ES-I3 (cell line): ENCODE results near the gene NAGS.
A peak's percentile ranks its signal among the peaks of the same experiment; 100 is the strongest.
"Not testable (repeated sequence)": the region's sequence is repeated elsewhere in the genome, so short reads cannot be mapped to it uniquely, and the experiment has no call there.

Source experiments
- H3K36me3 ChIP-seq: 2 replicates; pipeline ENCODE4 v1.6.1; 2013; ENCODE audit warnings: mild to moderate bottlenecking, low read length, control low read depth, moderate library complexity; ENCODE audit not compliant: insufficient read depth
- H3K4me1 ChIP-seq: 2 replicates; pipeline ENCODE4 v1.6.1; 2013; ENCODE audit warnings: mild to moderate bottlenecking, control low read depth, low read length; ENCODE audit not compliant: insufficient read depth
- H3K9ac ChIP-seq: 2 replicates; pipeline ENCODE4 v1.6.1; 2013; ENCODE audit warnings: low read depth, mild to moderate bottlenecking, low read length, moderate library complexity
- H3K9me3 ChIP-seq: 2 replicates; pipeline ENCODE4 v1.6.1; 2013; ENCODE audit warnings: mild to moderate bottlenecking, low read length, moderate library complexity; ENCODE audit not compliant: control insufficient read depth, insufficient read depth

Gene NAGS

GRCh38 chr17:44007346-44008204 is 3.2 kb downstream of the NAGS start:
- Histone ChIP-seq H3K4me1 (peaks cover 9% of the 10 kb centered on the region), H3K9me3 (no peaks in the 10 kb centered on the region), H3K9ac (peak overlapping the region; percentile 95), H3K36me3 (0 out of 2 replicates have a peak, but pooled peaks cover 7% of the 10 kb centered on the region)

DNA sequence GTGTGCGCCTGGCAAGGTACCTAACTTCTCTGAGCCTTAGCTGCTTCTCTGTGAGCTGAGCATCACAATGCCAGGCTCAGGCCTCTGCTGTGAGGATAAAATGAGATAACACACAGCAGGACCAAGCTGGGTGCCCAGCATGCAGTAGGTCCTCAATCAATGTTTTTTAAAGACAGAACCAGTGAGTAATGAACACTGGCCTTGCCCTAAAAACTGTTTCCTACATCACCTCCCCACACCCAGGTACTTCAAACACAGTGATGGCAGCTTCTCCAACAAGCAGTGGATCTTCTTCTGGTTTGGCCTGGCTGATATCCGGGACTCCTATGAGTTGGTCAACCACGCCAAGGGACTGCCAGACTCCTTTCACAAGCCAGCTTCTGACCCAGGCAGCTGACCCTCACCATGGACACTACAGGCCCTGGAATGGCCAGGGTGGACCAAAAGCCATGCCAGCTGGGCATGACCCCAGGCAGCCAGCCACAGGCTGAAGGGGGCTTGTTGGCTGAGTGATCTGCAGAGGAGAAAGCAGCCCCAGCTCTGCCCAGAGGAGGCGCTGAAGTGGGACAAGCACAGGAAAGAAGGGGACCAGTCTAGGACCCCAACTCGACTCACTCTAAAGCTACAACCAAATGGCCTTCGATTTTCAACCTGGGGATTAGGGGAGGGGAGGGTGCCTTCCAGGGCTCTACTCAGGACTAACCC is 3.9 kb downstream of the NAGS start:
- peak overlapping the region; percentile 95; the same call in 1 of the 2 replicates for H3K9ac ChIP-seq
- H3K36me3 ChIP-seq, result 0 out of 2 replicates have a peak, but pooled peaks cover 7% of the 10 kb centered on the region
- H3K9me3 ChIP-seq, result no peaks in the 10 kb centered on the region
- H3K4me1 ChIP-seq, result peaks cover 9% of the 10 kb centered on the region

DNA sequence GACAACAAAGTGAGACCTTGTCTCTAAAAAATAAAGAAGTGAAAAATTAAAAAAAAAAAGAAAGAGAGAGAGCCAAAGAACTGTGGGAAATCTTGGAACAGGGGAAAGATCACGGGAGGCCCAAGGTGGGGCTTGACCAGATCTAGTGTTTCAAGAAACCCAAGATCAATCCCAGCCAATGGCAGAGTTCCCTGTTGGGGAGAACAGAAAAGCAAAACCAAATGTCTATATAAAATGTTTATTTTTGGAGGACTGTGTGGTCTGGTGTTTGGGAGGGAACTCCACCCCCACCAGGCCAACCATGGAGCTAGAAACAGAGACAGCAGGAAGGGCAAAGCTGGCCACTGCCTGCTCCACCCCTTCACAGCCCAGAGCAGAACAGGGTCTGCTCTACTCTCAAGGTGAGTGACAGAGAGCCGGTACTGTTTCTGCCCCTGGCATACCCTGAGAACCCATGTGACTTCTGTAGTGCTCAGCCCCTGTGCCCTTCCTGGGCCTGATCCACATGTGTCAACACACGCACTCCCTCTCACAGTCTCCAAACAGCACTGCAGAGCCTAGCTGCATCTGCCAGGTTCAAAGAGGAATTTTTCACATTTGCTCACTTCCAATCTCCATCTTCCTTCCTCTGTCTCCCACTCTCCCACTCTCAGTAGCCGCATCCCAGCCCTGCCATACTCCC is 6.7 kb downstream of the NAGS start:
- Histone ChIP-seq H3K36me3 (0 out of 2 replicates have a peak, but pooled peaks cover 7% of the 10 kb centered on the region), H3K4me1 (peaks cover 12% of the 10 kb centered on the region), H3K9ac (no peak overlapping the region), H3K9me3 (no peaks in the 10 kb centered on the region)

GRCh38 chr17:44011876-44012275 is 7.5 kb downstream of the NAGS start:
- H3K9ac ChIP-seq, result no peak overlapping the region
- 0 out of 2 replicates have a peak, but pooled peaks cover 7% of the 10 kb centered on the region for H3K36me3 ChIP-seq
- no peaks in the 10 kb centered on the region for H3K9me3 ChIP-seq
- peaks cover 12% of the 10 kb centered on the region for H3K4me1 ChIP-seq

- H3K9me3 ChIP-seq, result no peaks in the 10 kb centered on the region
- no peak overlapping the region for H3K9ac ChIP-seq
- peaks cover 12% of the 10 kb centered on the region for H3K4me1 ChIP-seq
- 0 out of 2 replicates have a peak, but pooled peaks cover 7% of the 10 kb centered on the region for H3K36me3 ChIP-seq
Measured at GRCh38 chr17:44012391-44012790, 8.0 kb downstream of the NAGS start.

- 0 out of 2 replicates have a peak, but pooled peaks cover 7% of the 10 kb centered on the region for H3K36me3 ChIP-seq
- peaks cover 12% of the 10 kb centered on the region for H3K4me1 ChIP-seq
- H3K9ac ChIP-seq, result no peak overlapping the region
- no peaks in the 10 kb centered on the region for H3K9me3 ChIP-seq
Measured at GRCh38 chr17:44012874-44013273, 8.5 kb downstream of the NAGS start.

GRCh38 chr17:44014133-44014436 is 9.7 kb downstream of the NAGS start:
- Histone ChIP-seq H3K4me1 (0 out of 2 replicates have a peak, but pooled peaks cover 3% of the 10 kb centered on the region), H3K36me3 (0 out of 2 replicates have a peak, but pooled peaks cover 7% of the 10 kb centered on the region), H3K9me3 (no peaks in the 10 kb centered on the region), H3K9ac (peak overlapping the region; percentile 90)

DNA sequence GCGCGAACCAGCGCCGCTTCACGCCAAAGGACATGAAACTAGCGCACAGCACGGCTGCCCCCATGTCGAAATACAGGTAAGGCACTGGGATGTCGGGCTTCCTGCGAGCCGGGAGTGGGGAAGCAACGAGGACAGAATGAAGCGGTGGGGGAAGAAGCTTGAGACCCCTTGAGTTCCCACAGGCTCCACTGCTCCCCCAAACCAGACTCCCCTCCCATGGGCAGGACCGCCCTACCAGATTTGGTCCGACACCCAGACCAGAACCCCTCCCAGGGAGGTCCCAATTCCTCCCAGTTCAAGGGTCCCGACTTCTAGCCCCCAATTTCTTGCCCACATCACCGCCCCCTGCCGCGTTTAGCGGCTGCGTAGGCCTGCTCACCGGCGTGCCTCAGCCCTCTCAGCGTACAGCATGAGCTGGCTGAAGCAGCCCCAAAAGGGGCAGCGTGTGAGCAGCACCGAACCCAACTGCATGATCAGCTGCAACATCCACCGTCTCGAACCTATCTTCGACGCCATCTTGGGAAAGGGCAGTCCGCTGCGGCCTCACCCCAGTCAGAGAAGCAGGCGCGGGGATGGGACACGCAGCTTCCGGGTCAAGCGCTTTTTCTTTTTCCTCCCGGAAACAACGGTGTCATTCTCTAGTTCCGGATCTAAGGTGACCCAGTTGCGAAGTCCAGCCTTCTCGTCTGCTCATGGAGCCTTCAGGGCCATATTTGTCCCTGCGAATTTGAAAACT is 10.2 kb downstream of the NAGS start, which contains the start of gene TMEM101:
Gene TMEM101 (minus strand): TSS at position 527 of the 736 bp plus-strand sequence. CDS start 11 bp downstream, at position 516.
- H3K36me3 ChIP-seq, result 0 out of 2 replicates have a peak, but pooled peaks cover 7% of the 10 kb centered on the region
- H3K9ac ChIP-seq, result peak within 1 kb of the TSS; percentile 90
- no peaks in the 10 kb centered on the region for H3K9me3 ChIP-seq
- 0 out of 2 replicates have a peak, but pooled peaks cover 3% of the 10 kb centered on the region for H3K4me1 ChIP-seq

GRCh38 chr17:44021227-44021626 is 16.8 kb downstream of the NAGS start:
- not testable (repeated sequence) for H3K4me1 ChIP-seq, H3K36me3 ChIP-seq, H3K9me3 ChIP-seq, H3K9ac ChIP-seq

- peaks cover 4% of the 10 kb centered on the region; the same call in 1 of the 2 replicates for H3K36me3 ChIP-seq
- H3K4me1 ChIP-seq, result no peaks in the 10 kb centered on the region
- H3K9me3 ChIP-seq, result no peaks in the 10 kb centered on the region
- H3K9ac ChIP-seq, result no peak overlapping the region
Measured at GRCh38 chr17:44022246-44022645, 17.8 kb downstream of the NAGS start.

- H3K9me3 ChIP-seq, result no peaks in the 10 kb centered on the region
- H3K9ac ChIP-seq, result no peak overlapping the region
- H3K36me3 ChIP-seq, result peaks cover 4% of the 10 kb centered on the region; the same call in 1 of the 2 replicates
- no peaks in the 10 kb centered on the region for H3K4me1 ChIP-seq
Measured at GRCh38 chr17:44023545-44024270, 19.3 kb downstream of the NAGS start.

- no peak overlapping the region for H3K9ac ChIP-seq
- H3K9me3 ChIP-seq, result no peaks in the 10 kb centered on the region
- peaks cover 4% of the 10 kb centered on the region; the same call in 1 of the 2 replicates for H3K36me3 ChIP-seq
- H3K4me1 ChIP-seq, result no peaks in the 10 kb centered on the region
Measured at GRCh38 chr17:44024271-44024663, 19.8 kb downstream of the NAGS start.

GRCh38 chr17:44024853-44025252 is 20.4 kb downstream of the NAGS start:
- H3K36me3 ChIP-seq, result peaks cover 4% of the 10 kb centered on the region; the same call in 1 of the 2 replicates
- no peaks in the 10 kb centered on the region for H3K9me3 ChIP-seq
- no peak overlapping the region for H3K9ac ChIP-seq
- no peaks in the 10 kb centered on the region for H3K4me1 ChIP-seq
